Osteoblast (primary cell): ENCODE measurements around the gene XDH. TPM values are rescaled to one million over a fixed set of nuclear protein-coding genes. Genes with fewer than 3 reads are reported as not detected.

Source experiments
- DNase-seq: peaks from one replicate; pipeline ENCODE4 v3.0.0; 2011; ENCODE audit warnings: low spot score, mixed read lengths; ENCODE audit not compliant: insufficient read length; ENCODE audit errors: missing footprints
- H2AFZ ChIP-seq: 2 replicates; pipeline ENCODE4 v1.6.0; 2011; ENCODE audit warnings: mild to moderate bottlenecking, low read length
- H3K27ac ChIP-seq: 2 replicates; pipeline ENCODE4 v1.5.1; 2011; ENCODE audit warnings: mild to moderate bottlenecking, low read depth, low read length, moderate library complexity
- H3K27me3 ChIP-seq: 2 replicates; pipeline ENCODE4 v1.6.0; 2012; ENCODE audit warnings: mild to moderate bottlenecking, control low read depth, inconsistent platforms, low read length, moderate library complexity; ENCODE audit not compliant: insufficient read depth
- H3K36me3 ChIP-seq: 2 replicates; pipeline ENCODE4 v1.5.1; 2011; ENCODE audit warnings: mild to moderate bottlenecking, low read length, control low read depth, moderate library complexity; ENCODE audit not compliant: insufficient read depth
- H3K4me1 ChIP-seq: 2 replicates; pipeline ENCODE4 v1.5.1; 2011; ENCODE audit warnings: mild to moderate bottlenecking, low read length, control low read depth, moderate library complexity; ENCODE audit not compliant: insufficient read depth
- H3K4me2 ChIP-seq: 2 replicates; pipeline ENCODE4 v1.6.0; 2011; ENCODE audit warnings: mild to moderate bottlenecking, low read length; ENCODE audit not compliant: insufficient read depth
- H3K4me3 ChIP-seq: fragments of 200-600 bp; sonication (generic); 3 replicates; pipeline ENCODE4 v1.5.1; 2012; ENCODE audit warnings: mild to moderate bottlenecking, low read length, inconsistent platforms; ENCODE audit not compliant: insufficient read depth
- H3K79me2 ChIP-seq: 2 replicates; pipeline ENCODE4 v1.6.0; 2012; ENCODE audit warnings: mild to moderate bottlenecking, low read length, control low read depth, inconsistent platforms; ENCODE audit not compliant: insufficient read depth
- H3K9me3 ChIP-seq: 2 replicates; pipeline ENCODE4 v1.5.1; 2011; ENCODE audit warnings: low read depth, low read length, control low read depth
- H4K20me1 ChIP-seq: 2 replicates; pipeline ENCODE4 v1.6.0; 2012; ENCODE audit warnings: mild to moderate bottlenecking, low read length, control low read depth; ENCODE audit not compliant: insufficient read depth
- CTCF ChIP-seq: IDR thresholded peaks from 2 replicates; pipeline ENCODE4 v1.5.1; 2011; ENCODE audit warnings: mild to moderate bottlenecking, low read depth, low read length, moderate library complexity; ENCODE audit errors: extremely low read depth
- total RNA-seq: library from RNA; depleted of rRNA; stranded (reverse); fragments of >200 nt; gene quantifications from 2 replicates; pipeline ENCODE4 v1.2.3, GENCODE V29; 2012

The XDH gene
- total RNA-seq, 1 donor = under 0.01 TPM

- Histone ChIP-seq H3K79me2 (no peaks in the 10 kb centered on the region), H4K20me1 (no peaks in the 10 kb centered on the region), H2AFZ (peak overlapping the region; percentile 18), H3K27me3 (no peaks in the 10 kb centered on the region), H3K9me3 (no peaks in the 10 kb centered on the region), H3K4me2 (no peak overlapping the region), H3K4me3 (no peak overlapping the region), H3K27ac (no peak overlapping the region), H3K36me3 (no peaks in the 10 kb centered on the region), H3K4me1 (peaks cover 16% of the 10 kb centered on the region)
- TF ChIP-seq CTCF = no peak
- DNase-seq = no peak
Measured at GRCh38 chr2:31319406-31320175, 95.0 kb downstream of the XDH start.

- TF ChIP-seq CTCF = no peak
- Histone ChIP-seq H3K79me2 (no peaks in the 10 kb centered on the region), H3K36me3 (no peaks in the 10 kb centered on the region), H3K27me3 (no peaks in the 10 kb centered on the region), H4K20me1 (no peaks in the 10 kb centered on the region), H3K4me1 (peaks cover 16% of the 10 kb centered on the region), H3K9me3 (no peaks in the 10 kb centered on the region), H3K4me3 (no peak overlapping the region), H3K4me2 (peak overlapping the region; percentile 63), H2AFZ (peak overlapping the region; percentile 49), H3K27ac (peak overlapping the region; percentile 77)
- no peak for DNase-seq
Measured at GRCh38 chr2:31318361-31319336, 95.9 kb downstream of the XDH start.

- Histone ChIP-seq H3K27me3 (no peaks in the 10 kb centered on the region), H2AFZ (no peak overlapping the region), H3K27ac (no peak overlapping the region), H3K36me3 (no peaks in the 10 kb centered on the region), H3K4me2 (no peak overlapping the region), H3K9me3 (no peaks in the 10 kb centered on the region), H3K79me2 (no peaks in the 10 kb centered on the region), H4K20me1 (no peaks in the 10 kb centered on the region), H3K4me3 (no peak overlapping the region), H3K4me1 (peaks cover 16% of the 10 kb centered on the region)
- no peak for DNase-seq
- no peak for TF ChIP-seq CTCF
Measured at GRCh38 chr2:31317396-31317795, 97.1 kb downstream of the XDH start.

- Histone ChIP-seq H3K4me1 (peaks cover 16% of the 10 kb centered on the region), H3K36me3 (no peaks in the 10 kb centered on the region), H4K20me1 (no peaks in the 10 kb centered on the region), H3K4me3 (no peak overlapping the region), H3K27me3 (peaks cover 4% of the 10 kb centered on the region), H2AFZ (no peak overlapping the region), H3K27ac (no peak overlapping the region), H3K4me2 (no peak overlapping the region), H3K79me2 (no peaks in the 10 kb centered on the region), H3K9me3 (no peaks in the 10 kb centered on the region)
- TF ChIP-seq CTCF = no peak
- no peak for DNase-seq
Measured at GRCh38 chr2:31314761-31315160, 99.8 kb downstream of the XDH start.
